IMR-90 (cell line): ENCODE data around the gene TFAP2B. TPM values are rescaled to one million over a fixed set of nuclear protein-coding genes. Genes with fewer than 3 reads are reported as not detected.

ENCODE experiments used
- ATAC-seq: fragments of 200-7000 bp; cut with Tn5 transposase; 2 replicates; pipeline ENCODE4 v1.9.1; 2020; ENCODE audit warnings: low read depth, mild to moderate bottlenecking, moderate library complexity
- BruUV-seq: library from RNA; stranded (reverse); fragments of 400-500 nt; replicated peaks from 2 replicates; lab custom pipeline; 2021; lab: Mats Ljungman, UMichigan
- CTCF ChIA-PET: fragments of 300-600 bp; formaldehyde crosslinking; extraction: SDS; loops from one replicate; lab custom pipeline; 2021; ENCODE audit warnings: antibody characterized with exemption; lab: Yijun Ruan, JAX
- POLR2A ChIA-PET: fragments of 300-600 bp; sonication (Branson Sonifier 250); formaldehyde crosslinking; loops from one replicate; lab custom pipeline; 2022; ENCODE audit warnings: antibody characterized with exemption; ENCODE audit not compliant: unreplicated experiment; lab: Charles Lee
- DNase-seq: peaks from one replicate; pipeline ENCODE4 v3.0.0; 2013
- H2AFZ ChIP-seq: replicated peaks from 2 replicates; pipeline ENCODE3; 2013; ENCODE audit warnings: low read length, mild to moderate bottlenecking; ENCODE audit not compliant: poor library complexity
- H2AK5ac ChIP-seq: 2 replicates; pipeline ENCODE4 v1.6.1; 2013; ENCODE audit warnings: low read depth, low read length, inconsistent platforms
- H2AK9ac ChIP-seq: replicated peaks from 2 replicates; pipeline ENCODE3; 2013; ENCODE audit warnings: mild to moderate bottlenecking, low read depth, low read length, moderate library complexity; ENCODE audit not compliant: poor library complexity
- H2BK120ac ChIP-seq: 2 replicates; pipeline ENCODE4 v1.6.1; 2013; ENCODE audit warnings: low read depth, low read length, inconsistent platforms
- H2BK15ac ChIP-seq: 3 replicates; pipeline ENCODE4 v1.6.1; 2013; ENCODE audit warnings: low read depth, low read length, inconsistent platforms
- H2BK20ac ChIP-seq: 2 replicates; pipeline ENCODE4 v1.6.1; 2013; ENCODE audit warnings: low read depth, mild to moderate bottlenecking, inconsistent platforms, low read length, moderate library complexity
- H2BK5ac ChIP-seq: 2 replicates; pipeline ENCODE4 v1.6.1; 2013; ENCODE audit warnings: mild to moderate bottlenecking, low read depth, low read length, inconsistent platforms; ENCODE audit not compliant: poor library complexity, severe bottlenecking
- H3K14ac ChIP-seq: replicated peaks from 2 replicates; pipeline ENCODE4 v1.6.1; 2013; ENCODE audit warnings: low read depth, low read length, inconsistent platforms
- H3K18ac ChIP-seq: 2 replicates; pipeline ENCODE4 v1.6.1; 2013; ENCODE audit warnings: low read depth, low read length, control low read depth
- H3K23ac ChIP-seq: 2 replicates; pipeline ENCODE4 v1.6.1; 2013; ENCODE audit warnings: low read depth, low read length, inconsistent platforms
- H3K27ac ChIP-seq: 2 replicates; pipeline ENCODE4 v1.5.1; 2013; ENCODE audit warnings: mild to moderate bottlenecking, control low read depth, low read length; ENCODE audit not compliant: insufficient read depth
- H3K27me3 ChIP-seq: 2 replicates; pipeline ENCODE4 v1.6.1; 2013; ENCODE audit warnings: low read length; ENCODE audit not compliant: control insufficient read depth, insufficient read depth
- H3K36me3 ChIP-seq: 2 replicates; pipeline ENCODE4 v1.6.1; 2013; ENCODE audit warnings: low read length, mixed read lengths; ENCODE audit not compliant: control insufficient read depth, insufficient read depth
- H3K4ac ChIP-seq: 2 replicates; pipeline ENCODE4 v1.6.1; 2013; ENCODE audit warnings: low read depth, low read length, inconsistent platforms
- H3K4me1 ChIP-seq: 2 replicates; pipeline ENCODE4 v1.6.1; 2013; ENCODE audit warnings: low read length, mixed read lengths; ENCODE audit not compliant: control insufficient read depth, insufficient read depth
- H3K4me2 ChIP-seq: 2 replicates; pipeline ENCODE4 v1.6.1; 2013; ENCODE audit warnings: low read depth, mild to moderate bottlenecking, control low read depth, low read length, moderate library complexity
- H3K4me3 ChIP-seq: 2 replicates; pipeline ENCODE4 v1.5.1; 2013; ENCODE audit warnings: low read depth, mild to moderate bottlenecking, control low read depth, low read length, moderate library complexity; ENCODE audit not compliant: insufficient read depth
- H3K56ac ChIP-seq: 2 replicates; pipeline ENCODE4 v1.6.1; 2013; ENCODE audit warnings: low read length, inconsistent platforms; ENCODE audit not compliant: insufficient read depth; ENCODE audit errors: extremely low read depth
- H3K79me1 ChIP-seq, 2 experiments: 2 replicates each; pipeline ENCODE4 v1.6.1; 2013; ENCODE audit warnings: low read length in 2 of 2, inconsistent platforms in 1 of 2, low read depth in 1 of 2
- H3K9ac ChIP-seq: 2 replicates; pipeline ENCODE4 v1.6.1; 2013; ENCODE audit warnings: low read depth, low read length, control low read depth
- H3K9me1 ChIP-seq: 2 replicates; pipeline ENCODE4 v1.6.1; 2013; ENCODE audit warnings: low read length, inconsistent platforms; ENCODE audit not compliant: insufficient read depth
- H3K9me3 ChIP-seq: 2 replicates; pipeline ENCODE4 v1.6.1; 2013; ENCODE audit warnings: low read length; ENCODE audit not compliant: control insufficient read depth, insufficient read depth
- H4K20me1 ChIP-seq: 2 replicates; pipeline ENCODE4 v1.6.1; 2013; ENCODE audit warnings: low read length, inconsistent platforms; ENCODE audit not compliant: insufficient read depth
- H4K5ac ChIP-seq: 2 replicates; pipeline ENCODE4 v1.6.1; 2013; ENCODE audit warnings: mild to moderate bottlenecking, low read depth, low read length, control low read depth
- H4K8ac ChIP-seq, 2 experiments: 2 replicates each; pipeline ENCODE4 v1.6.1; 2013; ENCODE audit warnings: low read depth in 2 of 2, low read length in 2 of 2, control low read depth in 1 of 2, inconsistent platforms in 1 of 2
- H4K91ac ChIP-seq: 2 replicates; pipeline ENCODE4 v1.6.1; 2013; ENCODE audit warnings: low read depth, low read length, inconsistent platforms; ENCODE audit not compliant: insufficient read depth
- BHLHE40 ChIP-seq: fragments of 150-350 bp; IDR thresholded peaks from 2 replicates; pipeline ENCODE4 v1.6.1; 2016; ENCODE audit warnings: mild to moderate bottlenecking, low read depth, low read length
- CEBPB ChIP-seq: IDR thresholded peaks from 2 replicates; pipeline ENCODE4 v1.6.1; 2012; ENCODE audit warnings: low read depth, low read length, improper control_type of control experiment
- CHD1 ChIP-seq: IDR thresholded peaks from 2 replicates; pipeline ENCODE4 v1.6.1; 2012; ENCODE audit warnings: low read depth, low read length, improper control_type of control experiment
- FOS ChIP-seq: fragments of 150-350 bp; IDR thresholded peaks from 2 replicates; pipeline ENCODE4 v1.6.1; 2016; ENCODE audit warnings: low read depth, low read length
- MAFK ChIP-seq: IDR thresholded peaks from 2 replicates; pipeline ENCODE4 v1.6.1; 2012; ENCODE audit warnings: low read depth, low read length, improper control_type of control experiment
- MAZ ChIP-seq: IDR thresholded peaks from 2 replicates; pipeline ENCODE4 v1.6.1; 2012; ENCODE audit warnings: low read depth, mild to moderate bottlenecking, low read length, improper control_type of control experiment, moderate library complexity, borderline replicate concordance
- MXI1 ChIP-seq: IDR thresholded peaks from 2 replicates; pipeline ENCODE4 v1.6.1; 2012; ENCODE audit warnings: low read depth, mild to moderate bottlenecking, low read length, moderate library complexity, borderline replicate concordance
- POLR2A ChIP-seq: IDR thresholded peaks from 2 replicates; pipeline ENCODE4 v1.6.1; 2012; ENCODE audit warnings: mild to moderate bottlenecking, low read depth, low read length
- RCOR1 ChIP-seq: IDR thresholded peaks from 2 replicates; pipeline ENCODE4 v1.6.1; 2012; ENCODE audit warnings: mild to moderate bottlenecking, low read length, improper control_type of control experiment; ENCODE audit not compliant: insufficient replicate concordance
- RFX5 ChIP-seq: IDR thresholded peaks from 2 replicates; pipeline ENCODE4 v1.8.0; 2012; ENCODE audit warnings: low read depth, mild to moderate bottlenecking, low read length, moderate library complexity
- SMC3 ChIP-seq: fragments of 150-350 bp; IDR thresholded peaks from 2 replicates; pipeline ENCODE4 v1.6.1; 2016; ENCODE audit warnings: low read depth, mild to moderate bottlenecking, antibody characterized with exemption, low read length, moderate library complexity
- dilution Hi-C: fragments of 300-500 bp; cut with HindIII; formaldehyde crosslinking; loops from one replicate; pipeline ENCODE4 v1.14.3; 2018; ENCODE audit warnings: low sequenced_read_pairs; ENCODE audit not compliant: unreplicated experiment
- in situ Hi-C: fragments of 300-500 bp; cut with MboI; formaldehyde crosslinking; loops from 3 replicates; pipeline ENCODE4 v1.14.3; 2019; ENCODE audit warnings: low sequenced_read_pairs, inconsistent platforms, mixed read lengths
- intact Hi-C: fragments of 100-400 bp; cut with micrococcal nuclease; formaldehyde crosslinking; loops from 2 replicates; pipeline ENCODE4 v1.10.0; 2022
- polyA plus RNA-seq, 3 experiments: library from polyadenylated mRNA; depleted of rRNA; stranded (reverse); fragments of >200 nt; gene quantifications; 2 replicates each; pipeline ENCODE4 v1.2.3, GENCODE V29; 2012; ENCODE audit warnings: low replicate concordance in 1 of 3
- total RNA-seq: library from RNA; depleted of rRNA; stranded (reverse); fragments of >200 nt; gene quantifications from 2 replicates; pipeline ENCODE4 v1.2.3, GENCODE V29; 2012
- TF ChIP-seq, protein P1 (sequence below): conservative IDR thresholded peaks from 2 replicates; pipeline ENCODE4 v1.5.1; 2012; ENCODE audit warnings: mild to moderate bottlenecking, low read depth, low read length, improper control_type of control experiment
- TF ChIP-seq, protein P2 (sequence below): fragments of 150-350 bp; IDR thresholded peaks from 2 replicates; pipeline ENCODE4 v1.6.1; 2016; ENCODE audit warnings: low read depth, mild to moderate bottlenecking, low read length, moderate library complexity, borderline replicate concordance

TFAP2B gene
- total and polyA plus RNA-seq, 2 of the 4 experiments (the other 2 are of a cell fraction) = not detected

DNA sequence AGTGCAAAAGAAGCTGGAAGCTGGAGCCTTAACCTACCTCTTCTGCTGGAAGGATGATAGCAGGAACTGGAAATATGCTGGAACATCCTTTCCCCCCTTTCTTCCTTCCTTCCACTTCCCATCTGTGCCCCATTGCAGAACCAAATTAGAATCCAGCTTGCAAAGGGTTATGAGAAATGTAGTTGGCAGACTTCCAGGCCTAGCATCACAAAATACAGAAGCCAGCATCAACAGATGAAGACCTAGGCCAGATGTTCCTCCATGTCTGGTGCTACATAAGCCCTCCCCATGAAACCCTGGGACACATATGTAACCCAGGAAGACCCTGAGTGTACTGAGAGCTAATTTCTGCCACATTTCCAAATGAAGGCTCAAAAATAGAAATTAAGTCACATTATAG lies 40.0 kb upstream of the TFAP2B start:
- no peak overlapping the region for H4K5ac ChIP-seq
- no peaks in the 10 kb centered on the region for H4K20me1 ChIP-seq
- H3K4me2 ChIP-seq = no peak overlapping the region
- H4K91ac ChIP-seq = no peak overlapping the region
- no TSS peak for BruUV-seq
- CTCF ChIA-PET = no interaction called here
- intact Hi-C loops (no loop called here), in situ Hi-C loops (no loop called here), dilution Hi-C loops (no loop called here)
- DNase-seq = no peak
- no peak overlapping the region for H3K4ac ChIP-seq
- no peak overlapping the region for H3K56ac ChIP-seq
- no peaks in the 10 kb centered on the region for H3K27me3 ChIP-seq
- ATAC-seq = no peak
- H3K14ac ChIP-seq = no peak overlapping the region
- H3K4me3 ChIP-seq = no peak overlapping the region
- H3K27ac ChIP-seq = no peak overlapping the region
- no peak overlapping the region for H3K18ac ChIP-seq
- no peaks in the 10 kb centered on the region for H3K36me3 ChIP-seq
- POLR2A ChIA-PET = no interaction called here
- H3K9me1 ChIP-seq = no peaks in the 10 kb centered on the region
- no peak overlapping the region for H3K9ac ChIP-seq
- H2BK15ac ChIP-seq = no peak overlapping the region
- no peak overlapping the region for H2AFZ ChIP-seq
- TF ChIP-seq POLR2A (no peak), RFX5 (no peak), MAZ (no peak), FOS (no peak), MAFK (no peak), BHLHE40 (no peak), CHD1 (no peak), RCOR1 (no peak), CEBPB (no peak), MXI1 (no peak), SMC3 (no peak)
- TF ChIP-seq, protein P1, sequence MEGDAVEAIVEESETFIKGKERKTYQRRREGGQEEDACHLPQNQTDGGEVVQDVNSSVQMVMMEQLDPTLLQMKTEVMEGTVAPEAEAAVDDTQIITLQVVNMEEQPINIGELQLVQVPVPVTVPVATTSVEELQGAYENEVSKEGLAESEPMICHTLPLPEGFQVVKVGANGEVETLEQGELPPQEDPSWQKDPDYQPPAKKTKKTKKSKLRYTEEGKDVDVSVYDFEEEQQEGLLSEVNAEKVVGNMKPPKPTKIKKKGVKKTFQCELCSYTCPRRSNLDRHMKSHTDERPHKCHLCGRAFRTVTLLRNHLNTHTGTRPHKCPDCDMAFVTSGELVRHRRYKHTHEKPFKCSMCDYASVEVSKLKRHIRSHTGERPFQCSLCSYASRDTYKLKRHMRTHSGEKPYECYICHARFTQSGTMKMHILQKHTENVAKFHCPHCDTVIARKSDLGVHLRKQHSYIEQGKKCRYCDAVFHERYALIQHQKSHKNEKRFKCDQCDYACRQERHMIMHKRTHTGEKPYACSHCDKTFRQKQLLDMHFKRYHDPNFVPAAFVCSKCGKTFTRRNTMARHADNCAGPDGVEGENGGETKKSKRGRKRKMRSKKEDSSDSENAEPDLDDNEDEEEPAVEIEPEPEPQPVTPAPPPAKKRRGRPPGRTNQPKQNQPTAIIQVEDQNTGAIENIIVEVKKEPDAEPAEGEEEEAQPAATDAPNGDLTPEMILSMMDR = no peak
- TF ChIP-seq, protein P2, sequence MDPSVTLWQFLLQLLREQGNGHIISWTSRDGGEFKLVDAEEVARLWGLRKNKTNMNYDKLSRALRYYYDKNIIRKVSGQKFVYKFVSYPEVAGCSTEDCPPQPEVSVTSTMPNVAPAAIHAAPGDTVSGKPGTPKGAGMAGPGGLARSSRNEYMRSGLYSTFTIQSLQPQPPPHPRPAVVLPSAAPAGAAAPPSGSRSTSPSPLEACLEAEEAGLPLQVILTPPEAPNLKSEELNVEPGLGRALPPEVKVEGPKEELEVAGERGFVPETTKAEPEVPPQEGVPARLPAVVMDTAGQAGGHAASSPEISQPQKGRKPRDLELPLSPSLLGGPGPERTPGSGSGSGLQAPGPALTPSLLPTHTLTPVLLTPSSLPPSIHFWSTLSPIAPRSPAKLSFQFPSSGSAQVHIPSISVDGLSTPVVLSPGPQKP = no peak
- no peak overlapping the region for H2AK9ac ChIP-seq
- no peak overlapping the region for H2BK120ac ChIP-seq
- H3K4me1 ChIP-seq = no peaks in the 10 kb centered on the region
- no peak overlapping the region for H2BK5ac ChIP-seq
- H4K8ac ChIP-seq = no peak overlapping the region
- no peak overlapping the region for H2AK5ac ChIP-seq
- no peak overlapping the region for H2BK20ac ChIP-seq
- H3K9me3 ChIP-seq = no peaks in the 10 kb centered on the region; the same call in 1 of the 2 replicates
- no peak overlapping the region for H3K23ac ChIP-seq
- H3K79me1 ChIP-seq = no peaks in the 10 kb centered on the region
